IMR-90 (cell line): ENCODE data around the gene RUSF1. TPM values are rescaled to one million over a fixed set of nuclear protein-coding genes. Genes with fewer than 3 reads are reported as not detected.

Experiments
- ATAC-seq: fragments of 200-7000 bp; cut with Tn5 transposase; 2 replicates; pipeline ENCODE4 v1.9.1; 2020; ENCODE audit warnings: low read depth, mild to moderate bottlenecking, moderate library complexity
- BruUV-seq: library from RNA; stranded (reverse); fragments of 400-500 nt; replicated peaks from 2 replicates; lab custom pipeline; 2021; lab: Mats Ljungman, UMichigan
- CTCF ChIA-PET: fragments of 300-600 bp; formaldehyde crosslinking; extraction: SDS; loops from one replicate; lab custom pipeline; 2021; ENCODE audit warnings: antibody characterized with exemption; lab: Yijun Ruan, JAX
- POLR2A ChIA-PET: fragments of 300-600 bp; sonication (Branson Sonifier 250); formaldehyde crosslinking; loops from one replicate; lab custom pipeline; 2022; ENCODE audit warnings: antibody characterized with exemption; ENCODE audit not compliant: unreplicated experiment; lab: Charles Lee
- DNase-seq: peaks from one replicate; pipeline ENCODE4 v3.0.0; 2013
- H2AFZ ChIP-seq: replicated peaks from 2 replicates; pipeline ENCODE3; 2013; ENCODE audit warnings: low read length, mild to moderate bottlenecking; ENCODE audit not compliant: poor library complexity
- H2AK5ac ChIP-seq: 2 replicates; pipeline ENCODE4 v1.6.1; 2013; ENCODE audit warnings: low read depth, low read length, inconsistent platforms
- H2AK9ac ChIP-seq: replicated peaks from 2 replicates; pipeline ENCODE3; 2013; ENCODE audit warnings: mild to moderate bottlenecking, low read depth, low read length, moderate library complexity; ENCODE audit not compliant: poor library complexity
- H2BK120ac ChIP-seq: 2 replicates; pipeline ENCODE4 v1.6.1; 2013; ENCODE audit warnings: low read depth, low read length, inconsistent platforms
- H2BK15ac ChIP-seq: 3 replicates; pipeline ENCODE4 v1.6.1; 2013; ENCODE audit warnings: low read depth, low read length, inconsistent platforms
- H2BK20ac ChIP-seq: 2 replicates; pipeline ENCODE4 v1.6.1; 2013; ENCODE audit warnings: low read depth, mild to moderate bottlenecking, inconsistent platforms, low read length, moderate library complexity
- H2BK5ac ChIP-seq: 2 replicates; pipeline ENCODE4 v1.6.1; 2013; ENCODE audit warnings: mild to moderate bottlenecking, low read depth, low read length, inconsistent platforms; ENCODE audit not compliant: poor library complexity, severe bottlenecking
- H3K14ac ChIP-seq: replicated peaks from 2 replicates; pipeline ENCODE4 v1.6.1; 2013; ENCODE audit warnings: low read depth, low read length, inconsistent platforms
- H3K18ac ChIP-seq: 2 replicates; pipeline ENCODE4 v1.6.1; 2013; ENCODE audit warnings: low read depth, low read length, control low read depth
- H3K23ac ChIP-seq: 2 replicates; pipeline ENCODE4 v1.6.1; 2013; ENCODE audit warnings: low read depth, low read length, inconsistent platforms
- H3K27ac ChIP-seq: 2 replicates; pipeline ENCODE4 v1.5.1; 2013; ENCODE audit warnings: mild to moderate bottlenecking, control low read depth, low read length; ENCODE audit not compliant: insufficient read depth
- H3K27me3 ChIP-seq: 2 replicates; pipeline ENCODE4 v1.6.1; 2013; ENCODE audit warnings: low read length; ENCODE audit not compliant: control insufficient read depth, insufficient read depth
- H3K36me3 ChIP-seq: 2 replicates; pipeline ENCODE4 v1.6.1; 2013; ENCODE audit warnings: low read length, mixed read lengths; ENCODE audit not compliant: control insufficient read depth, insufficient read depth
- H3K4ac ChIP-seq: 2 replicates; pipeline ENCODE4 v1.6.1; 2013; ENCODE audit warnings: low read depth, low read length, inconsistent platforms
- H3K4me1 ChIP-seq: 2 replicates; pipeline ENCODE4 v1.6.1; 2013; ENCODE audit warnings: low read length, mixed read lengths; ENCODE audit not compliant: control insufficient read depth, insufficient read depth
- H3K4me2 ChIP-seq: 2 replicates; pipeline ENCODE4 v1.6.1; 2013; ENCODE audit warnings: low read depth, mild to moderate bottlenecking, control low read depth, low read length, moderate library complexity
- H3K4me3 ChIP-seq: 2 replicates; pipeline ENCODE4 v1.5.1; 2013; ENCODE audit warnings: low read depth, mild to moderate bottlenecking, control low read depth, low read length, moderate library complexity; ENCODE audit not compliant: insufficient read depth
- H3K56ac ChIP-seq: 2 replicates; pipeline ENCODE4 v1.6.1; 2013; ENCODE audit warnings: low read length, inconsistent platforms; ENCODE audit not compliant: insufficient read depth; ENCODE audit errors: extremely low read depth
- H3K79me1 ChIP-seq, 2 experiments: 2 replicates each; pipeline ENCODE4 v1.6.1; 2013; ENCODE audit warnings: low read length in 2 of 2, inconsistent platforms in 1 of 2, low read depth in 1 of 2
- H3K9ac ChIP-seq: 2 replicates; pipeline ENCODE4 v1.6.1; 2013; ENCODE audit warnings: low read depth, low read length, control low read depth
- H3K9me1 ChIP-seq: 2 replicates; pipeline ENCODE4 v1.6.1; 2013; ENCODE audit warnings: low read length, inconsistent platforms; ENCODE audit not compliant: insufficient read depth
- H3K9me3 ChIP-seq: 2 replicates; pipeline ENCODE4 v1.6.1; 2013; ENCODE audit warnings: low read length; ENCODE audit not compliant: control insufficient read depth, insufficient read depth
- H4K20me1 ChIP-seq: 2 replicates; pipeline ENCODE4 v1.6.1; 2013; ENCODE audit warnings: low read length, inconsistent platforms; ENCODE audit not compliant: insufficient read depth
- H4K5ac ChIP-seq: 2 replicates; pipeline ENCODE4 v1.6.1; 2013; ENCODE audit warnings: mild to moderate bottlenecking, low read depth, low read length, control low read depth
- H4K8ac ChIP-seq, 2 experiments: 2 replicates each; pipeline ENCODE4 v1.6.1; 2013; ENCODE audit warnings: low read depth in 2 of 2, low read length in 2 of 2, control low read depth in 1 of 2, inconsistent platforms in 1 of 2
- H4K91ac ChIP-seq: 2 replicates; pipeline ENCODE4 v1.6.1; 2013; ENCODE audit warnings: low read depth, low read length, inconsistent platforms; ENCODE audit not compliant: insufficient read depth
- BHLHE40 ChIP-seq: fragments of 150-350 bp; IDR thresholded peaks from 2 replicates; pipeline ENCODE4 v1.6.1; 2016; ENCODE audit warnings: mild to moderate bottlenecking, low read depth, low read length
- CEBPB ChIP-seq: IDR thresholded peaks from 2 replicates; pipeline ENCODE4 v1.6.1; 2012; ENCODE audit warnings: low read depth, low read length, improper control_type of control experiment
- CHD1 ChIP-seq: IDR thresholded peaks from 2 replicates; pipeline ENCODE4 v1.6.1; 2012; ENCODE audit warnings: low read depth, low read length, improper control_type of control experiment
- ELK1 ChIP-seq: fragments of 150-350 bp; IDR thresholded peaks from 2 replicates; pipeline ENCODE4 v1.6.1; 2016; ENCODE audit warnings: low read depth, mild to moderate bottlenecking, low read length, moderate library complexity, borderline replicate concordance
- MAFK ChIP-seq: IDR thresholded peaks from 2 replicates; pipeline ENCODE4 v1.6.1; 2012; ENCODE audit warnings: low read depth, low read length, improper control_type of control experiment
- MAZ ChIP-seq: IDR thresholded peaks from 2 replicates; pipeline ENCODE4 v1.6.1; 2012; ENCODE audit warnings: low read depth, mild to moderate bottlenecking, low read length, improper control_type of control experiment, moderate library complexity, borderline replicate concordance
- NFE2L2 ChIP-seq: fragments of 150-350 bp; IDR thresholded peaks from 2 replicates; pipeline ENCODE4 v1.6.1; 2016; ENCODE audit warnings: low read depth, mild to moderate bottlenecking, low read length
- POLR2A ChIP-seq: IDR thresholded peaks from 2 replicates; pipeline ENCODE4 v1.6.1; 2012; ENCODE audit warnings: mild to moderate bottlenecking, low read depth, low read length
- RAD21 ChIP-seq: IDR thresholded peaks from 2 replicates; pipeline ENCODE4 v1.6.1; 2012; ENCODE audit warnings: low read length, improper control_type of control experiment
- RCOR1 ChIP-seq: IDR thresholded peaks from 2 replicates; pipeline ENCODE4 v1.6.1; 2012; ENCODE audit warnings: mild to moderate bottlenecking, low read length, improper control_type of control experiment; ENCODE audit not compliant: insufficient replicate concordance
- RFX5 ChIP-seq: IDR thresholded peaks from 2 replicates; pipeline ENCODE4 v1.8.0; 2012; ENCODE audit warnings: low read depth, mild to moderate bottlenecking, low read length, moderate library complexity
- WGBS, 2 experiments: methylation state at CpG; one replicate each; pipeline versions ENCODE4 v1.1.5 to v1.1.7; 2013; ENCODE audit warnings: missing lambda C conversion rate in 2 of 2; ENCODE audit not compliant: insufficient read length in 1 of 2; ENCODE audit errors: extremely low coverage in 2 of 2; 5-methylcytosine and 5-hydroxymethylcytosine counted together
- dilution Hi-C: fragments of 300-500 bp; cut with HindIII; formaldehyde crosslinking; loops from one replicate; pipeline ENCODE4 v1.14.3; 2018; ENCODE audit warnings: low sequenced_read_pairs; ENCODE audit not compliant: unreplicated experiment
- in situ Hi-C: fragments of 300-500 bp; cut with MboI; formaldehyde crosslinking; loops from 3 replicates; pipeline ENCODE4 v1.14.3; 2019; ENCODE audit warnings: low sequenced_read_pairs, inconsistent platforms, mixed read lengths
- intact Hi-C: fragments of 100-400 bp; cut with micrococcal nuclease; formaldehyde crosslinking; loops from 2 replicates; pipeline ENCODE4 v1.10.0; 2022
- polyA plus RNA-seq, 3 experiments: library from polyadenylated mRNA; depleted of rRNA; stranded (reverse); fragments of >200 nt; gene quantifications; 2 replicates each; pipeline ENCODE4 v1.2.3, GENCODE V29; 2012; ENCODE audit warnings: low replicate concordance in 1 of 3
- total RNA-seq: library from RNA; depleted of rRNA; stranded (reverse); fragments of >200 nt; gene quantifications from 2 replicates; pipeline ENCODE4 v1.2.3, GENCODE V29; 2012
- TF ChIP-seq, protein P1 (sequence below): conservative IDR thresholded peaks from 2 replicates; pipeline ENCODE4 v1.5.1; 2012; ENCODE audit warnings: mild to moderate bottlenecking, low read depth, low read length, improper control_type of control experiment
- TF ChIP-seq, protein P2 (sequence below): fragments of 150-350 bp; IDR thresholded peaks from 2 replicates; pipeline ENCODE4 v1.6.1; 2017; ENCODE audit warnings: mild to moderate bottlenecking, antibody characterized with exemption, low read length, low read depth

RUSF1 gene
- total and polyA plus RNA-seq, 2 of the 4 experiments (the other 2 are of a cell fraction), result 22.9 to 65.0 TPM

GRCh38 chr16:31471241-31471874 lies 36.8 kb downstream of the RUSF1 start (continued):
- TF ChIP-seq RCOR1, result no peak

DNA sequence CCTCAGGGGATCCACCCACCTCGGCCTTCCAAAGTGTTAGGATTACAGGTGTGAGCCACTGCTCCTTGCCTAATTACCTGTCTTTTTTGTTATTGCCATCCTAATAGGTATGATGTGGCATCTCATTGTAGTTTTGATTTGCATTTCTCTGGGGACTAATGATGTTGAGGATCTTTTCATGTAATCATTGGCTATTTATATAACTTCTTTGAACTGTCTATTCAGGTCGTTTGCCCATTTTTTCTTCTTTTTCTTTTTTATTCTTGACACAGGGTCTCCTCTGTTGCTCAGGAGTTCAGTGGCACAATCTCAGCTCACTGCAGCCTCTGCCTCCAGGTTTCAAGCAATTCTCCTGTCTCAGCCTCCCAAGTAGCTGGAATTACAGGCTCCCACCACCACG lies 37.6 kb downstream of the RUSF1 start:
- Histone ChIP-seq H3K4me1 (peaks cover 13% of the 10 kb centered on the region), H2AK9ac (peak overlapping the region; percentile 98), H4K8ac (peak overlapping the region; percentile 94 to 98), H3K14ac (peak overlapping the region; percentile 100), H3K27ac (peak overlapping the region; percentile 88), H2AK5ac (peak overlapping the region; percentile 99), H2BK120ac (peak overlapping the region; percentile 87; the same call in 1 of the 2 replicates), H3K27me3 (no peaks in the 10 kb centered on the region), H3K9me1 (peaks cover 22% of the 10 kb centered on the region; the same call in 1 of the 2 replicates), H2BK20ac (no peak overlapping the region), H3K4ac (peak overlapping the region; percentile 100), H4K5ac (peak overlapping the region; percentile 99), H3K23ac (peak overlapping the region; percentile 98), H3K79me1 (peaks cover 18 to 50% of the 10 kb centered on the region in 2 experiments; a peak in 3 of 4 replicates), H3K18ac (peak overlapping the region; percentile 96), H3K4me2 (0 out of 2 replicates have a peak overlapping the region, but pooled peaks have one; percentile 13), H2AFZ (no peak overlapping the region), H3K9ac (peak overlapping the region; percentile 96), H4K91ac (peak overlapping the region; percentile 98), H2BK15ac (no peak overlapping the region), H2BK5ac (peak overlapping the region; percentile 87), H3K4me3 (no peak overlapping the region), H3K36me3 (peaks cover 38% of the 10 kb centered on the region), H4K20me1 (peaks cover 30% of the 10 kb centered on the region), H3K9me3 (no peaks in the 10 kb centered on the region), H3K56ac (no peak overlapping the region)
- ATAC-seq (no peak), DNase-seq (no peak)
- dilution Hi-C loops, result no loop called here
- in situ Hi-C loops, result loop anchor here (25.0 kb wide), 1 partner anchor 392 kb away; the partner anchor contains the start of gene ZNF267
- intact Hi-C loops, result no loop called here
- no CpG with 5 or more reads among the region's 3 CpGs for WGBS, 2 experiments
- BruUV-seq, result TSS peak; percentile 51
- ChIA-PET CTCF (no interaction called here), POLR2A (no interaction called here)
- TF ChIP-seq CHD1 (no peak), CEBPB (no peak), NFE2L2 (no peak), POLR2A (no peak), RAD21 (no peak), RFX5 (no peak), MAFK (no peak), RCOR1 (no peak), BHLHE40 (no peak), ELK1 (no peak), MAZ (no peak)
- TF ChIP-seq, protein P1, sequence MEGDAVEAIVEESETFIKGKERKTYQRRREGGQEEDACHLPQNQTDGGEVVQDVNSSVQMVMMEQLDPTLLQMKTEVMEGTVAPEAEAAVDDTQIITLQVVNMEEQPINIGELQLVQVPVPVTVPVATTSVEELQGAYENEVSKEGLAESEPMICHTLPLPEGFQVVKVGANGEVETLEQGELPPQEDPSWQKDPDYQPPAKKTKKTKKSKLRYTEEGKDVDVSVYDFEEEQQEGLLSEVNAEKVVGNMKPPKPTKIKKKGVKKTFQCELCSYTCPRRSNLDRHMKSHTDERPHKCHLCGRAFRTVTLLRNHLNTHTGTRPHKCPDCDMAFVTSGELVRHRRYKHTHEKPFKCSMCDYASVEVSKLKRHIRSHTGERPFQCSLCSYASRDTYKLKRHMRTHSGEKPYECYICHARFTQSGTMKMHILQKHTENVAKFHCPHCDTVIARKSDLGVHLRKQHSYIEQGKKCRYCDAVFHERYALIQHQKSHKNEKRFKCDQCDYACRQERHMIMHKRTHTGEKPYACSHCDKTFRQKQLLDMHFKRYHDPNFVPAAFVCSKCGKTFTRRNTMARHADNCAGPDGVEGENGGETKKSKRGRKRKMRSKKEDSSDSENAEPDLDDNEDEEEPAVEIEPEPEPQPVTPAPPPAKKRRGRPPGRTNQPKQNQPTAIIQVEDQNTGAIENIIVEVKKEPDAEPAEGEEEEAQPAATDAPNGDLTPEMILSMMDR, result no peak
- TF ChIP-seq, protein P2, sequence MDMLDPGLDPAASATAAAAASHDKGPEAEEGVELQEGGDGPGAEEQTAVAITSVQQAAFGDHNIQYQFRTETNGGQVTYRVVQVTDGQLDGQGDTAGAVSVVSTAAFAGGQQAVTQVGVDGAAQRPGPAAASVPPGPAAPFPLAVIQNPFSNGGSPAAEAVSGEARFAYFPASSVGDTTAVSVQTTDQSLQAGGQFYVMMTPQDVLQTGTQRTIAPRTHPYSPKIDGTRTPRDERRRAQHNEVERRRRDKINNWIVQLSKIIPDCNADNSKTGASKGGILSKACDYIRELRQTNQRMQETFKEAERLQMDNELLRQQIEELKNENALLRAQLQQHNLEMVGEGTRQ, result no peak
